Choroid plexus epithelial cell (primary cell): Measurements from ENCODE around the gene NCEH1.
"Not testable (repeated sequence)": the region's sequence is repeated elsewhere in the genome, so short reads cannot be mapped to it uniquely, and the experiment has no call there.

Experiments
- DNase-seq: peaks from one replicate; pipeline ENCODE4 v3.0.0-alpha.2; 2010; ENCODE audit warnings: low read depth
- H3K4me3 ChIP-seq: 2 replicates; pipeline ENCODE4 v1.5.1; 2011; ENCODE audit warnings: low read depth, mild to moderate bottlenecking, control low read depth, low read length, moderate library complexity
- TF ChIP-seq, protein P1 (sequence below): conservative IDR thresholded peaks from 2 replicates; pipeline ENCODE4 v1.5.1; 2011; ENCODE audit warnings: low read depth, mild to moderate bottlenecking, control low read depth, inconsistent platforms, low read length, moderate library complexity

The NCEH1 gene

DNA sequence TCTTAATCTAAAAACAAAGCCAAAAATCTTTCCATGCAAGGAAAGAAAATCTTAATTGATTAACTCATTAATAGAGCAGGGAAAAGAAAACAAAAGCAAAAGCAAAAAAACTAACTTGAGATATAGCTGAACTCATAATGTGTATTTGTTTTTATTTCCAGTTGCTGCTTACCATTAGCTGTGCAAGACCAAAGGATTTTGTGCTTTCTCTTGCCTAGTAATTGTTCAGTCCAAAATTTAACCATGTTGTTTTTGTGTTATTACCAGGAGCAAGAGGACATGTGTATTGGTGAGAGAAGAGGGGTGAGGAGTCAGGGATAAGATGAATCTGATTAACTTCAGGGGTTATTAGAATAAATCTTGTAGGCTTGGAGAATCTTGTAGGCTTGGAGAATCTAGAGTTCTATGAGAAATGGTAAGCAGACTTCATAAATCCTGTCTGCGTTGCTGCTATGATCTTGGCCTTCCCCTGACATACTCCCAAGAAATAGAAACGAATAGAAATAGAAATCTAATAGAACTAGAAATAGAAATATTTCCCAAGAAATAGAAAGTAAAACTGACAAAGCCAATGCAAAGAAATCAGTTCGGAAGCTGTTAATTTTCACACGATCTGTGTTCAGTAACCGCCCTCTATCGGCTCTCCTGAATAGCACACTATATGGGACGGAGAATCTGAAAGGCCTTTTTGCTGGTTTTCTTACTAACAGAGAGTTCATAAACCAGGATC lies 115.0 kb downstream of the NCEH1 start:
- TF ChIP-seq, protein P1, sequence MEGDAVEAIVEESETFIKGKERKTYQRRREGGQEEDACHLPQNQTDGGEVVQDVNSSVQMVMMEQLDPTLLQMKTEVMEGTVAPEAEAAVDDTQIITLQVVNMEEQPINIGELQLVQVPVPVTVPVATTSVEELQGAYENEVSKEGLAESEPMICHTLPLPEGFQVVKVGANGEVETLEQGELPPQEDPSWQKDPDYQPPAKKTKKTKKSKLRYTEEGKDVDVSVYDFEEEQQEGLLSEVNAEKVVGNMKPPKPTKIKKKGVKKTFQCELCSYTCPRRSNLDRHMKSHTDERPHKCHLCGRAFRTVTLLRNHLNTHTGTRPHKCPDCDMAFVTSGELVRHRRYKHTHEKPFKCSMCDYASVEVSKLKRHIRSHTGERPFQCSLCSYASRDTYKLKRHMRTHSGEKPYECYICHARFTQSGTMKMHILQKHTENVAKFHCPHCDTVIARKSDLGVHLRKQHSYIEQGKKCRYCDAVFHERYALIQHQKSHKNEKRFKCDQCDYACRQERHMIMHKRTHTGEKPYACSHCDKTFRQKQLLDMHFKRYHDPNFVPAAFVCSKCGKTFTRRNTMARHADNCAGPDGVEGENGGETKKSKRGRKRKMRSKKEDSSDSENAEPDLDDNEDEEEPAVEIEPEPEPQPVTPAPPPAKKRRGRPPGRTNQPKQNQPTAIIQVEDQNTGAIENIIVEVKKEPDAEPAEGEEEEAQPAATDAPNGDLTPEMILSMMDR, result peak; percentile 78
- DNase-seq, result peak; percentile 82
- peak overlapping the region; percentile 27 for H3K4me3 ChIP-seq

DNA sequence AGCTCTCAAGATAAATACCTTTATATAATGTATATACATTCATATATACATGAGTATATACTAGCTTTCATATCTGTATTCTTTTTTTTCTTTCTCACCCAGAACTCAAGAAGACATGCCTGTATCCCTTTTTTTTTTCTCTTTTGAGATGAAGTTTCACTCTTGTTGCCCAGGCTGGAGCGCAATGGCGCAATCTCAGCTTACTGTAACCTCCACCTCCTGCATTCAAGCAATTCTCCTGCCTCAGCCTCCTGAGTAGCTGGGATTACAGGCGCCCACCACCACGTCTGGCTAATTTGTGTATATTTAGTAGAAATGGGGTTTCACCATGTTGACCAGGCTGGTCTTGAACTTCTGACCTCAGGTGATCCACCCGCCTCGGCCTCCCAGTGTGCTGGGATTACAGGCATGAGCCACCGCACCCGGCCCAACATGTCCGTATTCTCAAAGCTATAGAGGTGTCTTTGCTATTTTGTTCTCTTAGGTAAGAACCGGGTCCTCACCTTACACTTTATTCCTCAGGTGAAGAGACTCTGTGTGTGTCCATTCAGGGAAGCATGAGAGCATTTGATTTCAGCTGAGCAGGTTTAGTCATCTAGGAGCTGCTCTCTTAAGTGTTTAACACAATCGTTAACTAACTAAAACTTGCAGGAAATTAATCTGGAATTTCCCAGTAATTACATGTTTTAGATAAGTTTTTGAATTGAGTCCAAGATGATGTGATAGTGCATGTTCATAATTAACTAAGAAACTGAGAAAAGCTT lies 115.8 kb downstream of the NCEH1 start:
- DNase-seq, H3K4me3 ChIP-seq: not testable (repeated sequence)

DNA sequence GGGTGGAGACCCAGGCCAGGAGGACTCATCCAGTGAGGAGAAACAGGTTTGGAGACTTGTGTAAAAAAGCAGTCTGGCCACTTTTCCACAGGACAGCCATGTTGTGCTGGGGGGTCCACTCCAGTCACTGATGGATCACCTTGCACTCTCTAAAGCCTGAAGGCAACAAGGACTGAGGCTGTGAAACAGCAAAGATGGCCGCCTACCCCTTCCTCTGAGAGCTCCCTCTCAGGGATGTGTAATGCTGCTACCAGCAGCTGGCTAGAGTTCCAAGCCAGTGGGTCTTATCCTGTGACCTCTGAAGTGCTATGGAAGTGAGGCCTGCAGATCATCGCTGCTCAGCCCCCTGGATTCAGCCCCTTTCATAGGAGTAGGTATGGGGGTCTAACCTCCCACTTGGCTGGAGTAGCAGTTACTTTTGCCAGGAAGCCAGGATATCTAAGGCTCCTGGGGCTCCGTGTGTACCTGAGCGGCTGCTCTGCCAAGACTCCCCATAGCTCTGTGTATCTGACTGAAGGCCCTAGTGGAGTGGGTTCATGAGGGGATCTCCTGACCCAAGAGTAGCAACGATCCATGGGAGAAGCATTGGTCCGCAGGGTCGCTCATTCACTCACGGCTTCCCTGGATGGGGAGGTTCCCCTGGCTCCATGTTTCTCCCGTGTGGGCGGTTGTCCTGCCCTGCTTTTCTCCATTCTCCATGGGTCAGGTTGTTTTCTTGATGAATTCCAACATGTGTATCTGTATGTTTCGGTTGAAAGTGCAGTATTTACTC lies 117.8 kb downstream of the NCEH1 start:
- no peak for DNase-seq
- no peak overlapping the region for H3K4me3 ChIP-seq
- TF ChIP-seq, protein P1, result no peak

DNA sequence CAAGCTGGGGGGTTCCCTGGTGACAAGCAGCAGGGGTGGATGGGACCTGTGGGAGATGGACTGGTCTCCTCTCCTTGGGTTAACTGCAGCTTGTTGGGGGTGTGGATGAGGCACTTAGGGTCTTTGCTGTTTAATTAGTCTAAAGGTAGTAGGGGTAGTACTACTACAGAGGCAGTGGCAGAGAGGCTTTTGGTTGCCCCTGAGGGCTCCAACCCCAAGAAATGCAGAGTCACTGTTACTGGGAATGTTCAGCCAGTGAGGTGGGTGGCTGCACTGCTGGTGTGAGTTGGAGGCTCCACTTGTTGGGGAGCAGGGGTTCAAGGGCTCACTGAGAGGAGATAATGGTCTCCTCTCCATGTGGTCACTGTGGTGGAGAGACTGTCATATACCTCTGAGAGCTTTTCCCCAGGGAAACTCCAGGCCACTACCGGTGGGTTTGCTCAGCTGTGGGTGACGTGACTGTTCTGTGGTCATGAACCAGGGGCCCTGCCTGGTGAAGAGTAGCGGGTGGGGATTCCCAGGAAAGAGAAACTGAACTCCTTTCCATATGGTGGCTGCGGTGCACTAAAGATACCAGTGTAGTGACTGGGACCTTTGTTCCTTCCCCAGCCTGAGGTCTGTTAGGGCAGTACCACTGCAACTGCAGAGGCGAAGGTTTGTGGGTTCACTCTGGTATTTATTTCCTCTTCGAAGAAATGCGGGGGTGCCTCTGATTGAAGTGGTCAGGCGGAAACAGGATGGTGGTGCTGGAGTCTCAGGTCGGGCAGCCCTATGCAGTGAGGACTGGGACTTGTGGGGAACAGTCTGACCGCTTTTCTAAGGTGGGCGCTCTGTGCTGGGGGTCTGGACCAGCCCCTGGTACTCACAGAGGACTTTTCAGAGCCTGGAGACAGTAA lies 118.7 kb downstream of the NCEH1 start:
- TF ChIP-seq, protein P1, result no peak
- no peak for DNase-seq
- H3K4me3 ChIP-seq, result no peak overlapping the region

DNA sequence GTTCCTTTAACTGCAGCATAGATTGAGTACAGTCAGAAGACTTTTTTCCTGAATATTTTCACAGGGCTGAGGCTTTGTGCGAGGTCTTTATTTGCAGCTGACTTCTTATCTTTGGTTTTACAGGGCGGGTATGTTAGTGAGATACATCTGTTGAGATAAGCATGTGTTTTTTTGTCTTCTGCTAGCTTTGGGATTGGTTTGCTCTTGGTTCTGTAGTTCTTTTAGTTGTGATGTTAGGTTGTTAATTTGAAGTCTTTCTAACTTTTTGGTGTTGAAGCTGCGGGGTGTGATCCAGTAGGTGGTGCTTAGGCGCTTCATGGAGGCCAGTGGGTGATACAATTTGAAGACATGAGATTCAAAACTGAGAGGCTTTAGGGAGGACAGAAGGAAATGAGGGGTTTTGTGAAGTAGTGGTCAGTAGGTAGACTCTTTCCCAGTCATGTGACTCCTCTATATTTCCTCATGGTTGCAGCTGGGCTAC lies 119.7 kb downstream of the NCEH1 start:
- TF ChIP-seq, protein P1, result no peak
- H3K4me3 ChIP-seq, result no peak overlapping the region
- no peak for DNase-seq

DNA sequence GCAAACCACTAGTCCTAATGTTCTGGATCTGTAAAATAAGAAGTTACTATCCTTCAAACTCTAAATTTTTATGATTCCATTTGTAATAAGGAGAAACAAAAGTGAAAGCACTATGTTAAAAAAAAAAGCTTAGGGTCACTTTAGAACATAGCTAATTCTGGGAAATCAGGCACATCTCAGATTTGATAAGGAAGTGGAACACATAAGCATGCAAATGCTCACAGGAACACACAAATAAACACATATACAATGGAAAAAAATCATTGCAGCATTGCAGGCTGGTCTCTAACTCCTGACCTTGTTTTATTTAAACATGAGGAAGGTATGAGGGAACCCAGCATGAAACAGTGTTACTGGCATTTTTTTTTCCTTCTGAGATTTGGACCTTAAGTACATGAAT lies 124.4 kb downstream of the NCEH1 start:
- H3K4me3 ChIP-seq, result no peak overlapping the region
- DNase-seq, result peak; percentile 58
- TF ChIP-seq, protein P1, result no peak
